GM10266 (cell line): ENCODE results near the gene MASP2.

Experiments used
- DNase-seq: peaks from one replicate; pipeline ENCODE4 v3.0.0; 2012; ENCODE audit errors: extremely low spot score
- CTCF ChIP-seq: IDR thresholded peaks from 2 replicates; pipeline ENCODE4 v1.5.1; 2012; ENCODE audit warnings: mild to moderate bottlenecking, low read depth; ENCODE audit not compliant: control insufficient read depth, insufficient read depth; ENCODE audit errors: missing control alignments

The MASP2 gene

GRCh38 chr1:11046270-11046566 lies 821 bp downstream of the MASP2 start:
- no peak for TF ChIP-seq CTCF
- no peak for DNase-seq

GRCh38 chr1:11045428-11046269 lies 1.4 kb downstream of the MASP2 start:
- TF ChIP-seq CTCF: no peak
- DNase-seq: no peak

DNA sequence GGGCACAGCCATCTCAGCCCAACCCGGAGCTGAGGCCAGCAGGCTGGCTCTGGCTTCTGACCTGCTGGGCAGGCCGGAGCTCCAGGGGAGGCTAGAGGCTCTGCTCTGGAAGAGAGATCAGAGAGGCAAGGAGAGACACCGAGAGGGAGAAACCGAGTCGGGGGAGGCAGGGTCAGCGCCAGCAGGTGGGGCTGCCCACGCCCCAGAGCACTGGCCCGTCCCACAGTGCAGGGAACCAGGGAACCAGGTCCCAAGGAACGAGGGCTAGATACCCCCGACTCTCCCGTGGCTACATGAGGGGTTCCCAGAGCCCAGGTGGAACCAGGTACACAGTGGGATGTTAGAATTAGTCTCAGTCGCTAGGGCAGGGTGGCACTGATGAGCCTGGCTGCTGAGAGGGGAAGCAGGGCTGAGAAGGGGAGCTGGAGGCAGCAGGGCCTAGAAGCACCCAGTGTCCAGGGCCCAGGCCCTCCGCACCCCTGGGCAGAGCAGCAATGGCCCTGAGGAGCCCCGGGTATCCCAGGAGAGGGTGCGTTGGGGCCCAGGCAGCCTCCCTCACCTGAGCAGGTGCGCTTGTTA lies 2.1 kb downstream of the MASP2 start:
- TF ChIP-seq CTCF: no peak
- no peak for DNase-seq

DNA sequence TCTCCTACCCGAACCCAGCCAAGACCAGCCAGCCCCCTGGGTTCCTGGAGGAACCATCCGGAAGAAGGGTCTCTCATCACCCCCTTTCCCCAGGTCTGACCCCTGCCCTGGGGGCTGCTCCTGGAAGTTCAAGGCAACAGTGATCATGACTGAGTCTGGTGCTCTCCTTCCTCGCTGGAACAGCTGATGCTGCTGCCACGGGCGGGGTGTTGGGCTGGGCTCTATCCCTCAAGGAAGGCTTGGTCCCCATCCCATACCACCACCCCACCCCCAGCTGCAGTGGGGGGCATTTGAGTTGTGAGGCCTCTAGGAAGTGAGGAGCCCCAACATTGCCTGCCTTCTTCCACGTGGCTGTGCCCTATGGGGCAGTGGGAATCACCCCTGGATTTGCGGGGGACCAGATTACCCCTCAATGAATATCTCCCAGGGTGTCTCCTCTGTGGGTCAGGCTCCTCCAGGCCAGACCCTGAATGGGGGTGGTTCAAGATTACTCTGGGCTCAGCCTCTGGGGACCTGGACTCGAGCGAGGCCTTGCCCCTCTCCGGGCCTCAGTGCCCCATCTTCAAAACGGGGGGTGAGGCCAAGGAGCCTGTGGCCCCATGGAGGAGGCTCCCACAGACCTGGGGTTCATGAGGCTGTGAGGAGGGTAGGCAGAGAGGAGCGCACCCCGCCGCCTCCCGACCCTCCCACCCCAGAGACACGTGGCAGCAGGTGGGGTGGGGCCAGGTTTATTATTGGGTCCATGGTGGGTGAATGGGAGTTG lies 2.8 kb downstream of the MASP2 start:
- no peak for TF ChIP-seq CTCF
- no peak for DNase-seq

DNA sequence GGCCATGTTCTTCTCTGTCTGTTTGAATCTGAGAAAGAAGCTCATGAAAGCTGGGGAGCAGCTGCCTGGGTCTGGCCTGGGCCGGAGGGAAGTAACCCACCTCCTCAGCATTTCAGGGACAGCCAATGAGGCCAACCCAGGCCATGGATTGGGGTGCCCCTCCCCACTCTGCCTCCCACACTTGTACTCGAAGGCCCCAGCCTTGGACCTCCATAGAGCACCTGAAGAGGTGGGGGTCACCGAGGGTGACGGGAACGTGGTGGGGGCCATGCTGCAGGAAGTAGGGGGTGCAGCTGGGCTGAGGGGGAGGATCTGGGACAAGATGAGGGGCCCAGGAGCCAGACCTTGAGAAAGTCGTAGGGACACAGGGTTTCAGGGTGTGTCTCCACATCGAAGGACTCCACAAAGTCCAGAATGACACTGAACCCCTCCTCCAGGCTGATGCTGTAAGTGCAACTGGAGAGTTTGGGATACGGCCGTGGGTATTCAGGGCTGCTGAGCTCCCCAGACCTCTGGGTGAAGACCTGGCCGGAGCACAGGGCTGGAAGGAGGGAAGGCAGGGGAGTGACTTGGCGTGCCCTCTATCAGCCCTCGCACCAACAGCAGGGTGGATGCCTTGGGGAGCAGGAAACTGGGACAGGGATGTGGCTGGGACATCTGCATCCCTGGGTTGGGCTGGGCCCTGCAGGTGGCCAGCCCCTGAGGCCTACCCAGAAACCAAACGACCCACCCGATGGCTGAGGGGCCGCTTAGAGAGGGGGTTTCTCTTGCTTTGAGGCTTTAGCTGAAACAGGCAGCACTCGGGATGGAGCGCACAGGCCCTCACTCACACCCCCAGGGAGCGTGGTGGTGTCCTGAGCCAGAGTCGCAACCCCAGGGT lies 3.8 kb downstream of the MASP2 start:
- TF ChIP-seq CTCF: no peak
- no peak for DNase-seq

GRCh38 chr1:11042065-11042464 lies 5.0 kb downstream of the MASP2 start:
- no peak for TF ChIP-seq CTCF
- no peak for DNase-seq
